NCI-H2107 treated with DMSO at 0.1 percent for 48 hours (cell line): Measurements from ENCODE around the gene PDK4.
"Not testable (repeated sequence)": the region's sequence is repeated elsewhere in the genome, so short reads cannot be mapped to it uniquely, and the experiment has no call there.

Experiments used
- DNase-seq: peaks from one replicate; lab custom pipeline; 2025; ENCODE audit not compliant: unreplicated experiment; lab: John Stamatoyannopoulos, UW

PDK4 gene

GRCh38 chr7:95578299-95578855 is 17.9 kb downstream of the PDK4 start:
- peak; percentile 96 for DNase-seq

GRCh38 chr7:95577137-95577536 is 19.2 kb downstream of the PDK4 start:
- no peak for DNase-seq

GRCh38 chr7:95569720-95570119 is 26.6 kb downstream of the PDK4 start:
- DNase-seq = no peak

GRCh38 chr7:95560674-95561073 is 35.6 kb downstream of the PDK4 start:
- DNase-seq = no peak

GRCh38 chr7:95558864-95559263 is 37.5 kb downstream of the PDK4 start:
- no peak for DNase-seq

- DNase-seq = no peak
Measured at GRCh38 chr7:95556777-95557176, 39.5 kb downstream of the PDK4 start.

- no peak for DNase-seq
Measured at GRCh38 chr7:95553939-95554338, 42.4 kb downstream of the PDK4 start.

GRCh38 chr7:95552010-95552926 is 44.0 kb downstream of the PDK4 start:
- DNase-seq = not testable (repeated sequence)

GRCh38 chr7:95550546-95550945 is 45.8 kb downstream of the PDK4 start:
- no peak for DNase-seq

GRCh38 chr7:95549818-95550529 is 46.3 kb downstream of the PDK4 start:
- peak; percentile 79 for DNase-seq

- DNase-seq = no peak
Measured at GRCh38 chr7:95547361-95548348, 48.7 kb downstream of the PDK4 start.

- no peak for DNase-seq
Measured at GRCh38 chr7:95546647-95547046, 49.7 kb downstream of the PDK4 start.

GRCh38 chr7:95545673-95546072 is 50.6 kb downstream of the PDK4 start:
- no peak for DNase-seq

GRCh38 chr7:95545007-95545615 is 51.2 kb downstream of the PDK4 start:
- DNase-seq = no peak

GRCh38 chr7:95544171-95544570 is 52.1 kb downstream of the PDK4 start:
- DNase-seq = no peak

GRCh38 chr7:95543312-95543711 is 53.0 kb downstream of the PDK4 start:
- no peak for DNase-seq

GRCh38 chr7:95540366-95540765 is 56.0 kb downstream of the PDK4 start:
- no peak for DNase-seq

- DNase-seq = no peak
Measured at GRCh38 chr7:95539426-95539825, 56.9 kb downstream of the PDK4 start.

GRCh38 chr7:95537468-95537867 is 58.8 kb downstream of the PDK4 start:
- no peak for DNase-seq

GRCh38 chr7:95536656-95537311 is 59.5 kb downstream of the PDK4 start:
- DNase-seq = no peak
